ENCODE results near the gene GALNT2.

Gene GALNT2

DNA sequence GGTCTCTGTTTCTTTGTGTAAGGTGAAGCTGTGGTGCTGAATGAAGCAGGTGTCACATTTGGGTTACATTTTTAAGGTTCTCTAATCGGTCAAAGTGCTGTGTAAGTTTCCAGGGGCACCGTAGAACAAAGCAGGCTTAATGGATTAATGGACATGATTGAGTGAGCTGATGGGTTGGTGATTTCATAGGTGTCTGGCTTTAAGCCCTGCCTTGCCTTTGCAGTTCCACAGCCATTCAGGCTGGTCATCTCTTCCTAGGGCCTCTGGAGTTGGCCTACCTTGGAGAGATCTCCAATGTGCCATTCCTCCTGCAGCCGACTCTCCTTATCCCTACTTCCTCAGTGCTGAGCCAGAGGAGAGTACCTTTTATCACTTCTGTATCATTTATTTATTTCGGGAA, 15.2 kb downstream of the GALNT2 start:
- Histone ChIP-seq H3K36me3 (replicated peaks) (no peaks in the 10 kb centered on the region), H3K4me3 (no peak overlapping the region), H3K9me3 (no peaks in the 10 kb centered on the region), H3K4me1 (no peaks in the 10 kb centered on the region), H3K27me3 (ENCODE audit: low read depth) (no peaks in the 10 kb centered on the region)
- in situ Hi-C loops (cut with MboI; ENCODE audit: low sequenced_read_pairs), result no loop called here
- no peak for DNase-seq (ENCODE audit: low spot score in 2 of 2)

DNA sequence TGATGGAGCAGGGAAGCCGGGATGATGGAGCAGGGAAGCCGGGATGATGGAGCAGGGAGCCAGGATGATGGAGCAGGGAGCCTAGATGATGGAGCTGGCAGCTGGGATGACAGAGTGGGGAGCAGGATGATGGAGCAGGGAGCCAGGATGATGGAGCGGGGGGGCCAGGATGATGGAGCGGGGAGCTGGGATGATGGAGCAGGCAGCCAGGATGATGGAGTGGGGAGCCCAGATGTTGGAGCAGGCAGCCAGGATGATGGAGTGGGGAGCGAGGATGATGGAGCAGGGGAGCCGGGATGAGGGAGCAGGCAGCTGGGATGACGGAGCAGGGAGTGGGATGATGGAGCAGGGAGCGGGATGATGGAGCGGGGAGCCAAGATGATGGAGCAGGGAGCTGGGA, 16.0 kb downstream of the GALNT2 start:
- Histone ChIP-seq H3K36me3 (replicated peaks) (no peaks in the 10 kb centered on the region), H3K9me3 (no peaks in the 10 kb centered on the region), H3K4me1 (no peaks in the 10 kb centered on the region), H3K27me3 (ENCODE audit: low read depth) (no peaks in the 10 kb centered on the region), H3K4me3 (no peak overlapping the region)
- in situ Hi-C loops (cut with MboI; ENCODE audit: low sequenced_read_pairs), result no loop called here
- DNase-seq (ENCODE audit: low spot score in 2 of 2), result no peak

DNA sequence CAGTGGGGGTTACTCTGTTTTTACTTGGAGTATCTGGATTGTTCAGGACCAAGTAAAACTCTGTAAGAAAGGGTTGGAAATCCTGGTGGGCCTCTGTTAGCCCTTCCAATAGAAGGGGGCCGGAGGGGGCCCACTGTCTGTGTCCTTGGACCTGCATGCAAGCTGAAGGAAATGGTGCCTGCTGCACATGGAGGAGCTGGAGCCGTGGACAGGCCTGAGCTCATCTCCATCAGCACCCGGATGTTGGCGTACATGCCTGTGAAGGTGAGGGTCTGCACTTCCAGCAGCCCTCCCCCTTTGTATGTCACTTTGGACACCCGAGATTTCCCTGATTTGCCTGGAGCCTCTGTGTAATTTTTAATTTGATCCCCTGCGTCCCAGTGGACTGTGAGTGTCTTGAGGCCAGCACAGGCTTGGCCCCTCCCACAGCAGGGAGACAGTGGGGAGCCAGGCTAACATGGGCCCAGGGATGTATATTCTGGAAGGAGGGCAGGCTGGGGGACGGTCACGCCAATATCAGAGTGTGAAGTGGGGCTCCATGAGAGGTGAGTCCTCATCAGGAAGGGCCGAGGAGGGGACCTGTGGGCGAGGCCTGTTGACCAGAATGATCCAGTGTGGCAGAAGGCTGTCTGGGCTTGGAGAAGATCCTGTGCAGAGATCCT, 16.8 kb downstream of the GALNT2 start:
- in situ Hi-C loops (cut with MboI; ENCODE audit: low sequenced_read_pairs), result no loop called here
- no peaks in the 10 kb centered on the region for H3K36me3 ChIP-seq (replicated peaks)
- DNase-seq (ENCODE audit: low spot score in 2 of 2), result no peak
- no peak overlapping the region for H3K4me3 ChIP-seq
- no peaks in the 10 kb centered on the region for H3K4me1 ChIP-seq
- H3K9me3 ChIP-seq, result no peaks in the 10 kb centered on the region
- no peaks in the 10 kb centered on the region for H3K27me3 ChIP-seq (ENCODE audit: low read depth)

DNA sequence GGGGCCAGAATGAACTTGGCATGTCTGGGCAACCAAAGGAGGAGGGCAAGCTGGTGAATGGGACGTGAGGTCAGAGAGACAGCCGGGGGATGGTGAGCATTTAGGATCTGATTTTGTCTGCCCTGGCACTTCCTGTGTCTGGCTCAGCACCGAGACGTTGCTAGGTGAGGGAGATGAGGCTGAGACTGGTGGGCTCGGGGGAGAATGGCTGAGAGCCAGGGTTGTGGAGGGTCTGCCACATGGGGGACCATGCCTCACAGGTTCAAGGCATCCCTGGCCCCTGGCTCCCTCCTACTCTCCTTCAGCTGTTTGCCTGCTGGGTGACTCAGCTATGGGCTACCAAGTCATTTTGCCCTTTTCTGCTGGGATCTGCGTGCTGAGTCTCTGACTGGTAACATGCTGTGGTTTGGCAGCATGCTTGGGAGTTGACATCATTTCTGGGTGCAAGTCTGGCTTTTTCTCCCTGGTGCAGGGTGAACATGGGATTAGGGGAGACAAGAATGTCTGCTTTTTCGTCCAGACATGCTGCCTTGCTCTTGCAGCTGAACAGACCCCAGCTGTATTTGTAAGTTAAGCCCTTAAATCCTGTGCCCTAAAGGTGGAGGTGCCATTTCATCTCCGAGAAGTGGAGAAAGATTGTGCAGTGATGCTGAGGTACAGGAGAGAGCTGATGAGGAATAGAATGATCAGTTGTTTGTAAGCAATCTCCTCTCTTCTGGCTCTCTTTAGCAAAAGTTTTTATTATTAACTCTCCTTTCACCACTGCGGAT, 17.6 kb downstream of the GALNT2 start:
- H3K9me3 ChIP-seq, result no peaks in the 10 kb centered on the region
- H3K27me3 ChIP-seq (ENCODE audit: low read depth), result no peaks in the 10 kb centered on the region
- no peak for DNase-seq (ENCODE audit: low spot score in 2 of 2)
- in situ Hi-C loops (cut with MboI; ENCODE audit: low sequenced_read_pairs), result no loop called here
- H3K4me1 ChIP-seq, result no peaks in the 10 kb centered on the region
- no peaks in the 10 kb centered on the region; the same call in 1 of the 2 replicates for H3K36me3 ChIP-seq (replicated peaks)
- no peak overlapping the region for H3K4me3 ChIP-seq

DNA sequence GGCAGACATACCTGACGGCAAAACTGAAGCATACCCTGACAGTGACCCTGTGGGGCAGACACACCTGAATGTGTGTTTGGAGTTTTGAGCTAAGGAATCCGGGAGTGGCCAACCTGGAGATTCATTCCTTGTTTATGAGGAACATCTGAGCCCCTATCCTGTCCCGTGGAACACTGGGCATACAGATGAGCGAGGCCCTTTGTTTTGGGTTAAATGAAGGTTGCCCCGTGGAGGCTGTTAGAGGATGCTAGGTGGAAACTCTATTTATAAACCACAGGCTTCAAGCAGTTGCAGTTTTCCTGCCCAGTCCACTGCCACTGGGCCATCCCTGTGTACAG, 18.1 kb downstream of the GALNT2 start:
- no peaks in the 10 kb centered on the region; the same call in none of the 2 replicates for H3K36me3 ChIP-seq (replicated peaks)
- H3K9me3 ChIP-seq, result no peaks in the 10 kb centered on the region
- no peak for DNase-seq (ENCODE audit: low spot score in 2 of 2)
- H3K27me3 ChIP-seq (ENCODE audit: low read depth), result no peaks in the 10 kb centered on the region
- H3K4me3 ChIP-seq, result no peak overlapping the region
- in situ Hi-C loops (cut with MboI; ENCODE audit: low sequenced_read_pairs), result no loop called here
- H3K4me1 ChIP-seq, result no peaks in the 10 kb centered on the region

DNA sequence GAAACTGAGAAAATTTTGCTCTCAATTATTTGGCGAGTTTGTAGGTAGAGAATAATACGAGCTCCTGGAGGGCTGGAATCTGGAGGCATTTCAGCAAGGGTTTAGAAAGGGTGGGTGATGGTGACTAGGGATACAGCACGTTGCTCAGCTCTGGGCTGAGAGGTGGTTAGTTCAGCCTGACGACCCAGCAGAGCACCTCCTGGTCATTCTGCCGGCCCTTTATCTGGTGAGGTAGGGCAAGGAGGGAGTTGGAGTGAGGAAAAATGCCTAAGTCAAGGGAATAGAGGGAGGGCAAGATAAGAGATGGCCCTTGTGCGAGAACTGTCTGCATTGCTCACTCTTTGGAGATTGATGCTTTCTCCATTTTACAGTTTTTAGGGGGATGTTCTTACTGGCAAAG, 19.1 kb downstream of the GALNT2 start:
- no peak for DNase-seq (ENCODE audit: low spot score in 2 of 2)
- H3K4me3 ChIP-seq, result no peak overlapping the region
- no peaks in the 10 kb centered on the region for H3K4me1 ChIP-seq
- no peaks in the 10 kb centered on the region; the same call in none of the 2 replicates for H3K36me3 ChIP-seq (replicated peaks)
- in situ Hi-C loops (cut with MboI; ENCODE audit: low sequenced_read_pairs), result no loop called here
- H3K27me3 ChIP-seq (ENCODE audit: low read depth), result no peaks in the 10 kb centered on the region
- no peaks in the 10 kb centered on the region for H3K9me3 ChIP-seq

DNA sequence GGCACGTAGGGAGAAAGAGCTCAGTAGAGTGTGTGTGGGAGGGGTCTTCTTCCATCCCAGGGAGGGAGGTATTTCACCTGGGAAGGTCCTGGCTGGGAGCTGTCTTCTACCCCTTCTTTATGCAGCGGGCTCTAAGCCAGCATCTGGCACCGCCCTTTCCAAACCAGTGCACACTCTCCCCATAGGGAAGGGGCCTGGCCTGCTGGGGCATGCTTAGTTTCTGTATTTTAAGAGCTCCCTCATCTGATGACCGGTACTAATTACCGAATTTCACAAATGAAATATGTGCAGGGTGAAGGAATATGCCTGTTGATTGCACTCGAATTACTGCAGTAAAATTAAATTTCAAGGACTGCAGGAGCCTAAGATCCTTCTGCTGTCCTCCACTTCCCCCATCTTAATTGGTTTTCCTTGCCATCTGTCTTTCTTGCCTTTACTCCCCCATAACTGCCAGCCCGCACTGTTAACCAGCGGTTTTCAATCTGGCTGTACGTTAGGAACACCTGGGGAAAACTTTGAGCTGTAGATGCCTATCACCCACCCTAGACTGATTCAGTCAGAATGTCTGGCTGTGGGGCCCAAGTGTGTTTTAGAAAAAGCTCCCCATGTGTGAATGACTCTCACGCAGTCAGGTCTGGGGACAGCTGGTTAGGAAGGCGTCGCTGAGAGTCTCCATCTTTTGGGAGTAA, 20.1 kb downstream of the GALNT2 start:
- H3K36me3 ChIP-seq (replicated peaks), result no peaks in the 10 kb centered on the region; the same call in none of the 2 replicates
- no peak for DNase-seq (ENCODE audit: low spot score in 2 of 2)
- no peaks in the 10 kb centered on the region for H3K27me3 ChIP-seq (ENCODE audit: low read depth)
- no peak overlapping the region for H3K4me3 ChIP-seq
- H3K4me1 ChIP-seq, result no peaks in the 10 kb centered on the region
- no peaks in the 10 kb centered on the region for H3K9me3 ChIP-seq
- in situ Hi-C loops (cut with MboI; ENCODE audit: low sequenced_read_pairs), result no loop called here

DNA sequence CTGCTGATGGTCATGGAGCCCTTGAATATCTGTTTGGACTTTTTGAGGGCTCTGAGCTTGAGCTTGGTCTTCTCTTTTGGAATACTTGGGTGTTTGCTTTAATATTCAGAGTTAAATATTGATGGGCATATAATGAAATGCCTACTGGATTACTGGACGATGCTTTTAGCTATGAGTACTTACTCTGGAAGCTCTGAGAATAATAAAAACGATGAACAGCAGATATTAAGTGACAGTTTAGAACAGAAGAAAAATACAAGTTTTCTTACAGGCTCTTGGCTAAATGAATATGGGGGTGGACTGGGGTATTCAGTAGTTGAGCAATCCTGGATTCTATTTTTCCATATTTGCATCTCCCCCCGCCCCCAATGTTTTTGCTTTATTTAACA, 20.7 kb downstream of the GALNT2 start:
- DNase-seq (ENCODE audit: low spot score in 2 of 2), result no peak
- Histone ChIP-seq H3K9me3 (no peaks in the 10 kb centered on the region), H3K36me3 (replicated peaks) (no peaks in the 10 kb centered on the region; the same call in none of the 2 replicates), H3K27me3 (ENCODE audit: low read depth) (no peaks in the 10 kb centered on the region), H3K4me3 (no peak overlapping the region), H3K4me1 (no peaks in the 10 kb centered on the region)
- in situ Hi-C loops (cut with MboI; ENCODE audit: low sequenced_read_pairs), result no loop called here

DNA sequence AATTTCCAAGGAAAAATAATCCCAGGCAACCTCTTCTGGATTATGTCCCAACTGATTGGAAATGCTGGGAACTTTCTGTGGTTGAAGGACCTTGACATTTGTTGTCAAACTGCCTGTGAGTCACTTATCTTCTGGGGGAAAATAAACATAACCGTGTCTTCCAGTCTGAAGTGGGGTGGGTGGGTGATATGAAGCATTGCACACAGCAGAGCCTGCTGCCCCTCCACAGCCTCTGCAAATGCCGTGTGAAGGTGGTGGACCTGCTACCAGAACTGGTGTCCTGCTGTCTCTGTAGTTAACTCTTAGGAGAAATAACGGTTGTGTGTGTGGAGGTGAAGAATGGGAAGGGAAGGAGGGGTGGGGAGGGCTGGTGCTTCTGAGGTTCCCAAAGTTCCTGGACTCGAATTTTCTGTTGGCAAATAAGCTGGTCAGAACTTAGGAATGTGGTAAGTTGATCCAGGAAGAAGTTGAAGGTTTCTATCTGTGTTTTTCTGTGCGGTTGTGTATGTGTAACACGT, 23.2 kb downstream of the GALNT2 start:
- DNase-seq (ENCODE audit: low spot score in 2 of 2), result no peak
- no peaks in the 10 kb centered on the region for H3K27me3 ChIP-seq (ENCODE audit: low read depth)
- no peaks in the 10 kb centered on the region; the same call in none of the 2 replicates for H3K36me3 ChIP-seq (replicated peaks)
- in situ Hi-C loops (cut with MboI; ENCODE audit: low sequenced_read_pairs), result no loop called here
- no peak overlapping the region for H3K4me3 ChIP-seq
- no peaks in the 10 kb centered on the region for H3K9me3 ChIP-seq
- H3K4me1 ChIP-seq, result no peaks in the 10 kb centered on the region

DNA sequence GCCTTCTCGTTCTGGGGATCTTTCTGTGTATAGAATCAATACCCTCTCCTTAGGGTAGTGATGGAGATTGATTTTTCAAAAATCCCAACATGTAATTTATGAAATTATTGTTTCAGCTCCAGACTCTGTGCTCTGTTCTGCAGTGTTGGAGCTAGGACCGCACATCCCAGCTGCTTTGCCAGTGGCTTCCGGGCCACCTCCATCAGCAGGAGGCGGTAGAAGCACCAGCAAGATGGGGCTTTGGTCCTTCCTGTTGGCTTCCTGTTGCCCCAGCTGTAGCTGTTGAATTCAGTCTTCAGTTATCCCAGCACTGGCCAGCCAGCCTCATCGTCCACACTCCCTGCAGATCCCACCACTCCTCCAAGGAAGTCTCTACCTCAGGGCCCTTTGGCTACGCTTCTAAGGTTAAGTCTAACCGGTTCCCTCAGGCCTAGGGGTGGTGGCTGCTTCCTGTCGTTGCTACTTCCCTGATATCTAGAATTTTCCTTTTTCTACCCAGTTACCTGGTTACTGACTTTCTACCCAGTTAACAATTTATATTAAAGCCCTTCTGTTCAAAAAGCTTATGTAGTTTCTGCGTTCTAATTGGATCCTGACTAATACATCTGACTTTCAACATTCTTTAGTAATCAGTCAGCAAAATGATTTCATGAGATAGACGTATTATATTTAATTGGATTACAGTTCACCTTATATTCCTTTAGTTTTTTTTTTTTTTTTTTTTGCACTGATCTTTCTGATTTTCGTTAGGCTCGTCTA, 24.6 kb downstream of the GALNT2 start:
- H3K27me3 ChIP-seq (ENCODE audit: low read depth), result no peaks in the 10 kb centered on the region
- DNase-seq (ENCODE audit: low spot score in 2 of 2), result no peak
- no peaks in the 10 kb centered on the region; the same call in none of the 2 replicates for H3K36me3 ChIP-seq (replicated peaks)
- no peaks in the 10 kb centered on the region for H3K4me1 ChIP-seq
- in situ Hi-C loops (cut with MboI; ENCODE audit: low sequenced_read_pairs), result no loop called here
- no peaks in the 10 kb centered on the region for H3K9me3 ChIP-seq
- no peak overlapping the region for H3K4me3 ChIP-seq

DNA sequence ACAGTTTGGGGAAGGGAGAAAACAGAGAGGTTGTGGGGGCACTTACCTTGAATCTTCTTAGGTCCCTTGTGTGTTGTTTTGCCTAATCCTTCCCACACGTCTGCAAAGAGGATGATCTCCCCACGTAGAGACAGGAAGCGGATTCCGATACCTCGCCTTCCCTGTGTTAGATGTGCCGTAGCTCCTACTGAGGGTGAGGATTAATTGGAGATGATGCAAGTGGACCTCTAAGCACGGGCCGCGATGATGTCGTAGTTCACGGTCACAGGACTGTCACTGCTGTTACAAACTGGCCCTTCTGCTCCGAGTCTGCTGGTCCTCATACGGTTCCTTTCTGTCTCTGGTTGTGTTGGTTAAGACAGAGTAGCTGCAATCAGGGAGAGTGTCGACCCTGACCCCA, 27.7 kb downstream of the GALNT2 start:
- Histone ChIP-seq H3K4me3 (no peak overlapping the region), H3K9me3 (no peaks in the 10 kb centered on the region), H3K36me3 (replicated peaks) (no peaks in the 10 kb centered on the region; the same call in 1 of the 2 replicates), H3K4me1 (no peaks in the 10 kb centered on the region), H3K27me3 (ENCODE audit: low read depth) (no peaks in the 10 kb centered on the region)
- in situ Hi-C loops (cut with MboI; ENCODE audit: low sequenced_read_pairs), result no loop called here
- no peak for DNase-seq (ENCODE audit: low spot score in 2 of 2)

DNA sequence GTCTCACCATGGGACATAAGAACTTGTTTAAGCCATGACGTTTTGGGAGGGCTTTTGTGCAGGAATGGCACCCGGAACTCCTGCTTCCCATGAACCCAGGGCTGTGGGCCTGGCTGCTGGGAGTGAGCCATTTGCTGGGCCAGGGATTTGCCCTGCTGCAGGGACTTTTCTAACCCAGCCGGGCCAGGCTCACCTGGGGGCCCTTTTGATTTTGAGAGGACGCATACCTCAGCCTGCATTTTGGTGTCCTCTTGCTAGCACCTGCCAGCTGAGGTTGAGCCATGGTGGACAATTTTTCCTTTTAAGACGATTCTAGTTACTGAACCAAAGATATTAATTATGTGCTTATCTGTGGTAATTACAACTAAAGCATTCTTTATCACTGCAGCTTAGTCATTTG, 28.9 kb downstream of the GALNT2 start:
- Histone ChIP-seq H3K27me3 (ENCODE audit: low read depth) (no peaks in the 10 kb centered on the region), H3K36me3 (replicated peaks) (no peaks in the 10 kb centered on the region), H3K4me1 (no peaks in the 10 kb centered on the region), H3K4me3 (no peak overlapping the region), H3K9me3 (no peaks in the 10 kb centered on the region)
- no peak for DNase-seq (ENCODE audit: low spot score in 2 of 2)
- in situ Hi-C loops (cut with MboI; ENCODE audit: low sequenced_read_pairs), result no loop called here

DNA sequence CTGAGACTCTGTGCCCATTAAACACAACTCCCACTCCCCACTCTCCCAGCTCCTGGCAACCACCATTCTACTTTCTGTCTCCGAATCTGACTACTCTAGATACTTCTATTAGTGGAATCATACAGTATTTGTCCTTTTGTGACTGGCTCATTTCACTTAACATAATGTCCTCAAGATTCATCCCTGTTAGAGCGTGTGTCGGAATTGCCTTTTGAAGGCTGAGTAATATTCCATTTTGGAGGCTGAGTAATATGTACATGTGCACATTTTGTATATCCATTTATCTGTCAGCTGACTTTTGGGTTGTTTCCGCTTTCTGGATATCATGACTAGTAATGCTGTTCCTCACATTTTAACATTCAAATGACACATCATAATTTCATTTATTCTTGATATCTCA, 30.3 kb downstream of the GALNT2 start:
- no peaks in the 10 kb centered on the region for H3K36me3 ChIP-seq (replicated peaks)
- H3K4me1 ChIP-seq, result 0 out of 2 replicates have a peak, but pooled peaks cover 3% of the 10 kb centered on the region
- in situ Hi-C loops (cut with MboI; ENCODE audit: low sequenced_read_pairs), result no loop called here
- H3K4me3 ChIP-seq, result no peak overlapping the region
- no peaks in the 10 kb centered on the region for H3K27me3 ChIP-seq (ENCODE audit: low read depth)
- no peak for DNase-seq (ENCODE audit: low spot score in 2 of 2)
- H3K9me3 ChIP-seq, result no peaks in the 10 kb centered on the region

Data from HAP-1 (cell line).